LNCaP clone FGC (cell line): ENCODE data around the gene IGFBP5.

Source experiments
- DNase-seq: peaks from one replicate; pipeline ENCODE4 v3.0.0-alpha.2; 2011; ENCODE audit warnings: low read depth
- H3K4me3 ChIP-seq: 2 replicates; pipeline ENCODE4 v1.5.1; 2011; ENCODE audit warnings: mild to moderate bottlenecking, low read depth, low read length, control low read depth
- CTCF ChIP-seq: IDR thresholded peaks from 2 replicates; pipeline ENCODE4 v1.5.1; 2012; ENCODE audit warnings: mild to moderate bottlenecking; ENCODE audit not compliant: control insufficient read depth, insufficient read depth; ENCODE audit errors: extremely low read depth

IGFBP5 gene

GRCh38 chr2:216677439-216678097 lies 17.8 kb downstream of the IGFBP5 start:
- no peak overlapping the region for H3K4me3 ChIP-seq

GRCh38 chr2:216676630-216677029 lies 18.7 kb downstream of the IGFBP5 start:
- no peak for DNase-seq

More at GRCh38 chr2:216677439-216678097, 17.8 kb downstream of the IGFBP5 start:
- no peak for DNase-seq
- TF ChIP-seq CTCF, result no peak

GRCh38 chr2:216674376-216674775 lies 21.0 kb downstream of the IGFBP5 start:
- no peak for DNase-seq
- no peak overlapping the region for H3K4me3 ChIP-seq
- no peak for TF ChIP-seq CTCF

More at GRCh38 chr2:216676630-216677029, 18.7 kb downstream of the IGFBP5 start:
- TF ChIP-seq CTCF, result no peak
- no peak overlapping the region for H3K4me3 ChIP-seq

GRCh38 chr2:216673609-216674008 lies 21.7 kb downstream of the IGFBP5 start:
- DNase-seq, result no peak
- TF ChIP-seq CTCF, result no peak
- no peak overlapping the region for H3K4me3 ChIP-seq

GRCh38 chr2:216673021-216673420 lies 22.3 kb downstream of the IGFBP5 start:
- no peak for TF ChIP-seq CTCF
- H3K4me3 ChIP-seq, result no peak overlapping the region
- no peak for DNase-seq

GRCh38 chr2:216672466-216672865 lies 22.9 kb downstream of the IGFBP5 start:
- TF ChIP-seq CTCF, result no peak
- no peak overlapping the region for H3K4me3 ChIP-seq
- no peak for DNase-seq

GRCh38 chr2:216671791-216672343 lies 23.5 kb downstream of the IGFBP5 start:
- DNase-seq, result no peak
- no peak overlapping the region for H3K4me3 ChIP-seq
- TF ChIP-seq CTCF, result no peak
